Brain pericyte (primary cell): Measurements from ENCODE around the gene MAVS.
"Not testable (repeated sequence)": the region's sequence is repeated elsewhere in the genome, so short reads cannot be mapped to it uniquely, and the experiment has no call there.

Experiments
- DNase-seq: peaks from one replicate; pipeline ENCODE4 v3.0.0-alpha.2; 2012; ENCODE audit warnings: low read depth, low spot score

MAVS gene

GRCh38 chr20:3885715-3886114 is 39.1 kb downstream of the MAVS start:
- no peak for DNase-seq

GRCh38 chr20:3887876-3888620 is 41.4 kb downstream of the MAVS start:
- DNase-seq, result no peak

- peak; percentile 99 for DNase-seq
These were observed 42.2 kb downstream of the MAVS start, which contains the start of gene PANK2 for GRCh38 chr20:3888622-3889488. PANK2 (plus strand) TSS chr20:3889387.

GRCh38 chr20:3889489-3890397 is 43.1 kb downstream of the MAVS start:
- DNase-seq, result no peak

- peak; percentile 24 for DNase-seq
These were observed 43.7 kb downstream of the MAVS start for GRCh38 chr20:3890398-3890751.

- DNase-seq, result no peak
These were observed 44.6 kb downstream of the MAVS start for GRCh38 chr20:3890999-3891929.

GRCh38 chr20:3894796-3895195 is 48.2 kb downstream of the MAVS start:
- no peak for DNase-seq

GRCh38 chr20:3896302-3896701 is 49.7 kb downstream of the MAVS start:
- no peak for DNase-seq

GRCh38 chr20:3896853-3897583 is 50.4 kb downstream of the MAVS start:
- no peak for DNase-seq

GRCh38 chr20:3898181-3898580 is 51.5 kb downstream of the MAVS start:
- not testable (repeated sequence) for DNase-seq

- no peak for DNase-seq
These were observed 52.0 kb downstream of the MAVS start for GRCh38 chr20:3898639-3899038.

- no peak for DNase-seq
These were observed 53.6 kb downstream of the MAVS start for GRCh38 chr20:3900187-3900604.

GRCh38 chr20:3901028-3901705 is 54.5 kb downstream of the MAVS start:
- no peak for DNase-seq

- no peak for DNase-seq
These were observed 55.2 kb downstream of the MAVS start for GRCh38 chr20:3901706-3902440.

GRCh38 chr20:3902446-3902845 is 55.8 kb downstream of the MAVS start:
- no peak for DNase-seq

- no peak for DNase-seq
These were observed 57.6 kb downstream of the MAVS start for GRCh38 chr20:3904224-3904623.

GRCh38 chr20:3904857-3905256 is 58.2 kb downstream of the MAVS start:
- no peak for DNase-seq
